Measurements from ENCODE around the gene ASH1L.

DNA sequence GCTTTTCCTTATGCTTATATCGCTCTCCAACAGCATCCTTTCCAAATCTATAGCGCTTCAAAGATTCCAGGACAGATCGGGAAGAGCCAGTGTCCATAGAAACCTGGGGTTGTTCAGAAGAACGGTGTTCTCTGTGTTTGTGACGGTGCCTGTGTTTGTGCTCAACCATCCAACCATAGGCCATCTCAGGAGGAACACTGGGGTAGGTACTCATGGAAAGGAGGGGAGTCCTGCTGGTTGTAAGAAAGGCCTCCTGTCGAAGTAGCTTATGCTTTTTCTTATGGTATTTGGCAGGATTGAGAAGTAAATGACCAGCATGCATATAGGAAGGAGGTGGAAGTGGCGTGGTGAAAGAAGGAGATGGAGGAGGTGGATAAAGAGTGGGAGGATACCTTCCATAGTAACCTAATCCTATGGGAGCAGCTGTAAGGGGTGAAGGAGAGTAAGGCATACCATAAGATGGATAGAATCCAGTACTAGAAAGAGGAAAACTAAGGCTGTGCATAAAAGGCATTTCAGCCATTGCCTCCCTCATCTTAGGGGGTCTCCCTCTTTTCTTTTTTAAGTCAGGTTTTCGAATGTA, 84.2 kb downstream of the ASH1L start:
- TF ChIP-seq ZNF221 (tag by site-specific recombination; IDR thresholded peaks at IDR 0.05; ENCODE audit: borderline replicate concordance) (no peak), ZNF433 (tag by site-specific recombination; IDR thresholded peaks at IDR 0.05; ENCODE audit: low read depth) (no peak), ZBTB20 (tag by site-specific recombination; IDR thresholded peaks at IDR 0.05) (no peak), YY1 (tag by site-specific recombination; IDR thresholded peaks at IDR 0.05) (no peak), ZNF214 (tag by site-specific recombination; IDR thresholded peaks at IDR 0.05; ENCODE audit: borderline replicate concordance) (no peak)
- TF ChIP-seq, protein P1, sequence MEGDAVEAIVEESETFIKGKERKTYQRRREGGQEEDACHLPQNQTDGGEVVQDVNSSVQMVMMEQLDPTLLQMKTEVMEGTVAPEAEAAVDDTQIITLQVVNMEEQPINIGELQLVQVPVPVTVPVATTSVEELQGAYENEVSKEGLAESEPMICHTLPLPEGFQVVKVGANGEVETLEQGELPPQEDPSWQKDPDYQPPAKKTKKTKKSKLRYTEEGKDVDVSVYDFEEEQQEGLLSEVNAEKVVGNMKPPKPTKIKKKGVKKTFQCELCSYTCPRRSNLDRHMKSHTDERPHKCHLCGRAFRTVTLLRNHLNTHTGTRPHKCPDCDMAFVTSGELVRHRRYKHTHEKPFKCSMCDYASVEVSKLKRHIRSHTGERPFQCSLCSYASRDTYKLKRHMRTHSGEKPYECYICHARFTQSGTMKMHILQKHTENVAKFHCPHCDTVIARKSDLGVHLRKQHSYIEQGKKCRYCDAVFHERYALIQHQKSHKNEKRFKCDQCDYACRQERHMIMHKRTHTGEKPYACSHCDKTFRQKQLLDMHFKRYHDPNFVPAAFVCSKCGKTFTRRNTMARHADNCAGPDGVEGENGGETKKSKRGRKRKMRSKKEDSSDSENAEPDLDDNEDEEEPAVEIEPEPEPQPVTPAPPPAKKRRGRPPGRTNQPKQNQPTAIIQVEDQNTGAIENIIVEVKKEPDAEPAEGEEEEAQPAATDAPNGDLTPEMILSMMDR (tag by site-specific recombination; IDR thresholded peaks at IDR 0.05): no peak
